GM13977 (cell line): ENCODE data around the gene RALGPS2.

Experiments
- DNase-seq: peaks from one replicate; pipeline ENCODE4 v3.0.0; 2012; ENCODE audit warnings: low spot score
- in situ Hi-C: fragments of 300-500 bp; cut with MboI; formaldehyde crosslinking; loops from one replicate; pipeline ENCODE4 v1.12.0; 2022; ENCODE audit warnings: low sequenced_read_pairs, low pct_unique_long_range_greater_than_20kb, mixed read lengths, inconsistent platforms; ENCODE audit not compliant: unreplicated experiment
- TF ChIP-seq, protein P1 (sequence below): IDR thresholded peaks from 2 replicates; pipeline ENCODE4 v1.5.1; 2012; ENCODE audit warnings: mild to moderate bottlenecking, control low read depth; ENCODE audit not compliant: insufficient read depth; ENCODE audit errors: extremely low read depth, missing control alignments

RALGPS2 gene

DNA sequence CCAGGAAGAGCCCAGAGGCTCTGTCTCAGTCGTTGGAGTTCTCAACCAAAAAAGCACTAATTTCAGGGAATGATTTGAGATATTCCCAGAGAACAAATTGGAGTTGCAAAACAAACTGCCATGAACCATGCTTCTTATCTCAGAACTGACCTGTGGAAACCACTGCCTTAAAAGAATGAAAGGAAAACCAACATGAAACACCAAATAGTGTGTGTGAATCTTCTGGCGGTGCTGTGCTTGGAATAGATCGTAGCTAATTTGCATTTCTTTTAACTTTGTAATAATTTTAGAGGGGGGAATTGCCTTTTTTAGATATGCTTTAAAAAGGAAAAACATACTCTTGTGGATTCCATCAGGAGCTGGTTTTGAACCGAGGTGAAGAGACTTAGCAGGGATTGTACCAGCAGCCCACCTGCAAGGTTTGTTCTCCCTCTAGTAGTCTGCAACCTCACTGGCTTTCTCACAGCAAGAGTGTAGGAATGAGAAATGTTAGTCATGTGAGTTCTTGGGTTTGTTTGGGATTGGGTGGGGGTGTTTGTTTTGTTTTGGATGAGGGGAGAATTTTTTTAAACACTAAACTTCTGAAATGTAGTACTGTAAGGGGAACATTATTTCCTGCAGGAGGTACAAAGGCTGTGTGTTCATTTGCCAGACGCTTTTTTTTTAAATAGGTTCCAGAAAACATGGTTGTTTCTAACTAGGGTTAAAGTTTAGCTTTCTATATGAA is 191.6 kb downstream of the RALGPS2 start:
- TF ChIP-seq, protein P1, sequence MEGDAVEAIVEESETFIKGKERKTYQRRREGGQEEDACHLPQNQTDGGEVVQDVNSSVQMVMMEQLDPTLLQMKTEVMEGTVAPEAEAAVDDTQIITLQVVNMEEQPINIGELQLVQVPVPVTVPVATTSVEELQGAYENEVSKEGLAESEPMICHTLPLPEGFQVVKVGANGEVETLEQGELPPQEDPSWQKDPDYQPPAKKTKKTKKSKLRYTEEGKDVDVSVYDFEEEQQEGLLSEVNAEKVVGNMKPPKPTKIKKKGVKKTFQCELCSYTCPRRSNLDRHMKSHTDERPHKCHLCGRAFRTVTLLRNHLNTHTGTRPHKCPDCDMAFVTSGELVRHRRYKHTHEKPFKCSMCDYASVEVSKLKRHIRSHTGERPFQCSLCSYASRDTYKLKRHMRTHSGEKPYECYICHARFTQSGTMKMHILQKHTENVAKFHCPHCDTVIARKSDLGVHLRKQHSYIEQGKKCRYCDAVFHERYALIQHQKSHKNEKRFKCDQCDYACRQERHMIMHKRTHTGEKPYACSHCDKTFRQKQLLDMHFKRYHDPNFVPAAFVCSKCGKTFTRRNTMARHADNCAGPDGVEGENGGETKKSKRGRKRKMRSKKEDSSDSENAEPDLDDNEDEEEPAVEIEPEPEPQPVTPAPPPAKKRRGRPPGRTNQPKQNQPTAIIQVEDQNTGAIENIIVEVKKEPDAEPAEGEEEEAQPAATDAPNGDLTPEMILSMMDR, result no peak
- in situ Hi-C loops, result no loop called here
- no peak for DNase-seq

DNA sequence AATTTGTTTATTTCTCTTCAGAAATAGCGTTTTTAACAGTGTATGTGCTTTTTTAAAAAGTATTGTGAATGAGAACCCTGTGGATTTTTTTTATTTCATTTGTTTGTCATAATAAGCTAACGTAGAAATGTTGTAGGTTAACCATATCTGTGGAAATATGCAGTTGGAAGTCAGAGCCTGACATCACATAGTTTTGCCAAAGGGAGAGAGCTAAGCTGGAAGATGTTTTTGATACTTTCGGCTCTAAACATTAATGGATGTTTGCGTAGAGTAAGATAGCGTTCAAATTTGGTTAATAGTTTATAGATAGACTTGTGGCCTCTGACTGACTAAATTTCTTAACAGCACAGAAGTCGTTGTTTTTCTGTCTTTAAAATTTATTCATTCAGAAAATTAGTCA is 193.3 kb downstream of the RALGPS2 start:
- TF ChIP-seq, protein P1, result no peak
- no peak for DNase-seq
- in situ Hi-C loops, result no loop called here

DNA sequence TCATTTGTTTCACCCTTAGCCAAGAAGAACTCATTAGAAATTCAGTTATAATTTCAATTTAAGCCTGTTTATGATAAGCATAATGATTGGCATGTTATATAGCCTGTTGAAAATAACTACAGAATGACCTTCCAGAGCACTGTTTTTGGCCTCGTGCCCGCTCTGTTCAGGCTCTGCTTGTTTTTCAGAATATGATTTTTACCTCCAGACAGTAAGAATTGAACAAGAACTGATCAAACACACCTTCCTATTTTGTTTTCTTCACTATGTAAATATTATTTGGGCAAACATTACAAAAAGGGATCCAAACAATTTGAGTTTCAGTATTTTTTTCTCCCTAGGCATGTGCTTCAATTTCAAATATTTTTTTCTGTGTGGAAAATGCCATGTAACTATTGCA is 193.9 kb downstream of the RALGPS2 start:
- TF ChIP-seq, protein P1, result no peak
- DNase-seq, result no peak
- in situ Hi-C loops, result no loop called here

DNA sequence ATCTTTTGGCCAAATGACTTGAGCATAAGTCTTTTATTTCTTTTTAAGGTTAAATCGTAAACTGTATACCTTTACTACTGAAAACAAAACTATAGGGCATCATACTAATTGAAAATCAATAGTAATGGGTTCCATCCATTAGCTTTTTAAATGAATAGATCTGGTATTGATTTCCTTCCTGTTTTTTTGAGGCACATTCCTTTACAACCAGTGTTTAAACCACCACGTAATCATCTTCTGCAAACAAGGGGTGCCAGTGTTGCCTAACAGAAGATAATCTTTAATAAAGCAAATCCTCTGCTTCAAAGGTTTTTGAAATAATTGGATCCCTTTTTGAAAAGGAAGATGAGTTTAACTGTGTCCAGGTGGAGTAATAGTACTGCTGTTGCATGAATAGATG is 194.5 kb downstream of the RALGPS2 start:
- in situ Hi-C loops, result no loop called here
- TF ChIP-seq, protein P1, result no peak
- DNase-seq, result no peak

DNA sequence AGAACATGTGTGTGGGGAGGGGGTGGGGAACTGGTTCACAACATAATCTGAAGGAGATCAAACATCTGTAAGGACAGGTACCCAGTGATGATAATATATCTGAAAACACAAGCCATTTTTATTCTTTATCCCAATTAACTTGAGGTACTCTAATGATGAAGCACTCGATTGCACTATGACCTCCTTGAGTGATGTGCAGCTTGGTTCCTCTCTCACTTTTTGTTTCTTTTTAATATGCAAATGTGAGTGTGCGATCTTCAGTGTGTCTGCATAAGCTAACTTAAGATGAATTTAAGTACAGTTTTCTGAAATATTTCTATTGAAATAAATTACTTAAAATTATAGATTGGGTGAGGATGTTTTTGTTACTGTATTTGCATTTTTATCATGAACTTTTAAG is 196.5 kb downstream of the RALGPS2 start:
- TF ChIP-seq, protein P1, result no peak
- in situ Hi-C loops, result no loop called here
- DNase-seq, result no peak

DNA sequence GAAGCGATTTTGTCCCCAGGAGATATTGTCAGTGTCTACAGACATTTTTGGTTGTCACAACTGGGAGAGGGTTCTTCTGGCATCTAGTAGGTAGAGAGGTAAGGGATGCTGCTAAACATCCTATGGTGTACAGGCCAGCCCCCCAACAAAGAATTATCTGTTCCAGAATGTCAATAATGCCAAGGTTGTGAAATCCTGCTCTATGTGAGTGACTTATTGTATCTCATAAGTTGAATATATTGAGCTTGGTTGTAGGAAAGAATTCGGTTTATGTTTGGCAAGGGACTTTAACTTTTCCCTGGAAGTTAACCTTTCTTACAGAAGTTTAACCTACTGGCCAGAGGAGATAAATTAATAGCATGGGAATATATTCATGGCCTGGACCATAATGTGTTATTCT is 198.5 kb downstream of the RALGPS2 start:
- TF ChIP-seq, protein P1, result no peak
- DNase-seq, result no peak
- in situ Hi-C loops, result no loop called here
